GM19351 (cell line): ENCODE data around the gene ASPSCR1.

ENCODE experiments used
- ATAC-seq: cut with Tn5 transposase; IDR thresholded peaks from one replicate; pipeline ENCODE4 v1.9.1; 2021; ENCODE audit warnings: mild to moderate bottlenecking, moderate library complexity; ENCODE audit not compliant: unreplicated experiment

The ASPSCR1 gene

GRCh38 chr17:81996757-81997441 lies 19.5 kb downstream of the ASPSCR1 start:
- no peak for ATAC-seq

GRCh38 chr17:81998212-81998611 lies 20.8 kb downstream of the ASPSCR1 start:
- no peak for ATAC-seq

- no peak for ATAC-seq
These were observed 21.4 kb downstream of the ASPSCR1 start for GRCh38 chr17:81998691-81999438.

GRCh38 chr17:81999587-81999975 lies 22.2 kb downstream of the ASPSCR1 start:
- ATAC-seq: no peak

GRCh38 chr17:81999976-82000802 lies 22.8 kb downstream of the ASPSCR1 start:
- no peak for ATAC-seq

GRCh38 chr17:82000803-82001570 lies 23.6 kb downstream of the ASPSCR1 start:
- ATAC-seq: no peak

- ATAC-seq: no peak
These were observed 24.2 kb downstream of the ASPSCR1 start for GRCh38 chr17:82001571-82002056.

- ATAC-seq: no peak
These were observed 26.3 kb downstream of the ASPSCR1 start for GRCh38 chr17:82003411-82004381.

GRCh38 chr17:82004517-82005455 lies 27.4 kb downstream of the ASPSCR1 start:
- no peak for ATAC-seq

- ATAC-seq: no peak
These were observed 28.4 kb downstream of the ASPSCR1 start for GRCh38 chr17:82005701-82006348.

- no peak for ATAC-seq
These were observed 29.2 kb downstream of the ASPSCR1 start for GRCh38 chr17:82006468-82007227.

GRCh38 chr17:82007228-82007494 lies 29.7 kb downstream of the ASPSCR1 start:
- no peak for ATAC-seq

GRCh38 chr17:82007495-82008257 lies 30.2 kb downstream of the ASPSCR1 start:
- ATAC-seq: no peak

GRCh38 chr17:82008258-82008940 lies 31.0 kb downstream of the ASPSCR1 start:
- no peak for ATAC-seq

- ATAC-seq: no peak
These were observed 31.5 kb downstream of the ASPSCR1 start for GRCh38 chr17:82008941-82009405.

- no peak for ATAC-seq
These were observed 32.0 kb downstream of the ASPSCR1 start for GRCh38 chr17:82009413-82009812.
